Adrenal gland (tissue), 12 donors: ENCODE measurements around the gene UNK. TPM values are rescaled to one million over a fixed set of nuclear protein-coding genes. Genes with fewer than 3 reads are reported as not detected.

Experiments
- DNase-seq, 7 donors: peaks; one replicate each; pipeline ENCODE4 v3.0.0-alpha.2; 2019 to 2020
- H3K27ac ChIP-seq, 5 donors: fragments of 200-600 bp; sonication (generic) in 4 of 5; 1 replicate in 3 of 5; 2 replicates in 2 of 5; pipeline versions ENCODE4 v1.5.1 to v1.8.0; 2016 to 2020; ENCODE audit warnings: mild to moderate bottlenecking in 1 of 5
- H3K27me3 ChIP-seq: fragments of 200-600 bp; 2 replicates; pipeline ENCODE4 v1.8.0; 2021
- H3K36me3 ChIP-seq, 2 donors: fragments of 200-600 bp; replicated peaks in 1 of 2; 1 replicate in 1 of 2; 2 replicates in 1 of 2; pipeline versions ENCODE4 v1.5.1 to v1.8.0; 2018 to 2022
- H3K4me1 ChIP-seq, 2 donors: fragments of 200-600 bp; replicated peaks in 1 of 2; 1 replicate in 1 of 2; 2 replicates in 1 of 2; pipeline versions ENCODE4 v1.5.1 to v1.8.0; 2018 to 2021
- H3K4me3 ChIP-seq, 4 donors: fragments of 200-600 bp; sonication (generic) in 3 of 4; one replicate each; pipeline ENCODE4 v1.5.1; 2016 to 2018
- H3K9me3 ChIP-seq, 3 donors: fragments of 200-600 bp; sonication (generic) in 1 of 3; replicated peaks in 1 of 3; 1 replicate in 2 of 3; 2 replicates in 1 of 3; pipeline versions ENCODE4 v1.5.1 to v1.8.0; 2016 to 2021
- CTCF ChIP-seq, 6 experiments: fragments of 450-650 bp in 4 of 6; fragments of 200-600 bp in 2 of 6; sonication (generic) in 1 of 6; IDR thresholded peaks; 1 replicate in 5 of 6; 2 replicates in 1 of 6; pipeline versions ENCODE4 v1.5.1 to v1.8.0; 2016 to 2021; ENCODE audit warnings: antibody characterized with exemption in 6 of 6, mild to moderate bottlenecking in 2 of 6, moderate library complexity in 1 of 6
- POLR2A ChIP-seq, 2 donors: fragments of 450-650 bp; IDR thresholded peaks; one replicate each; pipeline ENCODE4 v1.6.1; 2017; ENCODE audit warnings: antibody characterized with exemption in 2 of 2, mild to moderate bottlenecking in 2 of 2, moderate library complexity in 1 of 2
- WGBS, 4 donors: extraction: QIAGEN DNeasy Blood & Tissue Kit in 2 of 4; methylation state at CpG; one replicate each; pipeline versions ENCODE4 v1.1.5 to v1.1.7; 2013 to 2017; 5-methylcytosine and 5-hydroxymethylcytosine counted together
- intact Hi-C, 2 donors: fragments of 100-400 bp; cut with DNase I; formaldehyde crosslinking; loops; one replicate each; pipeline versions ENCODE4 v1.14.1 to v1.15.0; 2022 to 2023
- polyA plus RNA-seq, 3 donors: library from polyadenylated mRNA; stranded (reverse); fragments of 200-250 nt in 2 of 3; fragments of 350-450 nt in 1 of 3; fragmentation: Illumina TruSeq in 1 of 3; extraction: RNeasy Lipid Tissue Mini Kit (QIAGEN cat#74804) in 1 of 3; gene quantifications; one replicate each; pipeline ENCODE4 v1.2.3, GENCODE V29; 2013 to 2014
- total RNA-seq, 9 donors: library from RNA; depleted of rRNA in 4 of 9; stranded (reverse); fragments of >200 nt in 4 of 9; fragments of 120-200 nt in 1 of 9; fragmentation: NEBNext Ultra II Directional in 1 of 9; extraction: Animal tissue kit (Norgen Biotek cat#: 25700) in 1 of 9; gene quantifications; one replicate each; pipeline versions ENCODE4 v1.1.0 to v1.2.4, GENCODE V29; 2013 to 2023
- donor health status: healthy with polysubstance abuse.
- donor health status: Bipolar disorder and iron deficiency.
- donor health status: DM: yes; HTN: yes; CAD: no.
- donor health status: DM: no; HTN: no; CAD: no.
- donor health status: DM: no; HTN: no; CAD: no.
- donor health status: DM: yes; HTN: yes; CAD: no.

Gene UNK
- total and polyA plus RNA-seq, 12 donors = 13.6 to 45.9 (median 24.6) TPM

- no peak overlapping the region for H3K4me3 ChIP-seq
- intact Hi-C loops = no loop called here
- no peaks in the 10 kb centered on the region for H3K27me3 ChIP-seq
- H3K36me3 ChIP-seq = peaks cover 0 to 21% of the 10 kb centered on the region in 2 donors
- 78 to 97% (median 86%) methylated on average over 4 of the region's 4 CpGs for WGBS, 4 donors
- TF ChIP-seq CTCF (IDR thresholded peaks at IDR 0.05) = no peak
- no peak for TF ChIP-seq POLR2A (IDR thresholded peaks at IDR 0.05)
- no peaks in the 10 kb centered on the region for H3K4me1 ChIP-seq
- no peaks in the 10 kb centered on the region for H3K9me3 ChIP-seq
- DNase-seq = peak in 1 of 7 donors; percentile 8
- no peak overlapping the region for H3K27ac ChIP-seq
These were observed 14.8 kb downstream of the UNK start for GRCh38 chr17:75799402-75799801.

GRCh38 chr17:75803883-75804282 lies 19.3 kb downstream of the UNK start:
- WGBS, 4 donors = 92 to 100% (median 93%) methylated on average over 1 of the region's 1 CpG
- no peak for DNase-seq
- H3K4me3 ChIP-seq = no peak overlapping the region
- no peaks in the 10 kb centered on the region for H3K4me1 ChIP-seq
- intact Hi-C loops = no loop called here
- no peaks in the 10 kb centered on the region for H3K9me3 ChIP-seq
- no peaks in the 10 kb centered on the region for H3K27me3 ChIP-seq
- no peak overlapping the region for H3K27ac ChIP-seq
- no peak for TF ChIP-seq POLR2A (IDR thresholded peaks at IDR 0.05)
- H3K36me3 ChIP-seq = peaks cover 0 to 13% of the 10 kb centered on the region in 2 donors

GRCh38 chr17:75806822-75807500 lies 22.4 kb downstream of the UNK start:
- Histone ChIP-seq H3K27me3 (no peaks in the 10 kb centered on the region), H3K4me1 (peaks cover 0 to 6% of the 10 kb centered on the region in 2 donors), H3K9me3 (no peaks in the 10 kb centered on the region), H3K36me3 (peaks cover 0 to 22% of the 10 kb centered on the region in 2 donors), H3K27ac (peak overlapping the region in 1 of 5 donors; percentile 17), H3K4me3 (no peak overlapping the region)
- peak in 2 of 7 donors; percentile 9 to 80 for DNase-seq
- TF ChIP-seq POLR2A (IDR thresholded peaks at IDR 0.05) = no peak
- no peak for TF ChIP-seq CTCF (IDR thresholded peaks at IDR 0.05)
- 66 to 87% (median 84%) methylated on average over 4 of the region's 4 CpGs for WGBS, 4 donors
- intact Hi-C loops = no loop called here

GRCh38 chr17:75807861-75808260 lies 23.3 kb downstream of the UNK start:
- Histone ChIP-seq H3K4me3 (no peak overlapping the region), H3K4me1 (peaks cover 0 to 6% of the 10 kb centered on the region in 2 donors), H3K27ac (peak overlapping the region in 1 of 5 donors; percentile 86), H3K36me3 (peaks cover 0 to 31% of the 10 kb centered on the region in 2 donors), H3K27me3 (no peaks in the 10 kb centered on the region), H3K9me3 (no peaks in the 10 kb centered on the region)
- DNase-seq = peak in 1 of 7 donors; percentile 9
- TF ChIP-seq POLR2A (IDR thresholded peaks at IDR 0.05) (no peak), CTCF (IDR thresholded peaks at IDR 0.05) (no peak)
- intact Hi-C loops = no loop called here
- 93 to 98% (median 96%) methylated on average over 3 of the region's 3 CpGs for WGBS, 4 donors

GRCh38 chr17:75808549-75808904 lies 23.9 kb downstream of the UNK start:
- Histone ChIP-seq H3K27me3 (no peaks in the 10 kb centered on the region), H3K27ac (peak overlapping the region in 1 of 5 donors; percentile 86), H3K4me1 (peaks cover 0 to 6% of the 10 kb centered on the region in 2 donors), H3K36me3 (peaks cover 0 to 37% of the 10 kb centered on the region in 2 donors), H3K9me3 (no peaks in the 10 kb centered on the region), H3K4me3 (no peak overlapping the region)
- 75 to 89% (median 82%) methylated on average over 4 of the region's 4 CpGs for WGBS, 4 donors
- DNase-seq = no peak
- no peak for TF ChIP-seq POLR2A (IDR thresholded peaks at IDR 0.05)
- no peak for TF ChIP-seq CTCF (IDR thresholded peaks at IDR 0.05)
- intact Hi-C loops = no loop called here
